OCI-LY3 (cell line): ENCODE data around the gene NIT2.

ENCODE experiments used
- CTCF ChIP-seq: fragments of 200-600, 300-600 bp; sonication (generic); IDR thresholded peaks from 2 replicates; pipeline ENCODE4 v1.5.1; 2014; ENCODE audit warnings: antibody characterized with exemption, low read length, low read depth
- EZH2phosphoT487 ChIP-seq: fragments of 200-600 bp; shearing (Covaris generic); IDR thresholded peaks from 2 replicates; pipeline ENCODE4 v1.6.1; 2018; ENCODE audit warnings: antibody characterized with exemption, mixed run types, low read depth

GRCh38 chr3:100407977-100408532, 73.5 kb downstream of the NIT2 start:
- no peak for TF ChIP-seq CTCF
- no peak for TF ChIP-seq EZH2phosphoT487
